PC-9 (cell line): ENCODE results near the gene TRDN. TPM values are rescaled to one million over a fixed set of nuclear protein-coding genes. Genes with fewer than 3 reads are reported as not detected.

Experiments used
- BruUV-seq: library from RNA; stranded (reverse); fragments of 400-500 nt; replicated peaks from 2 replicates; lab custom pipeline; 2021; lab: Mats Ljungman, UMichigan
- CTCF ChIA-PET: fragments of 300-600 bp; sonication (Branson Sonifier 250); formaldehyde crosslinking; loops from one replicate; lab custom pipeline; 2022; ENCODE audit warnings: antibody characterized with exemption; lab: Charles Lee
- POLR2A ChIA-PET: fragments of 300-600 bp; sonication (Branson Sonifier 250); formaldehyde crosslinking; loops from one replicate; lab custom pipeline; 2022; ENCODE audit warnings: antibody characterized with exemption; ENCODE audit not compliant: unreplicated experiment; lab: Charles Lee
- DNase-seq, 2 experiments: peaks; one replicate each; pipeline versions ENCODE4 v3.0.0 to v3.0.0-alpha.2; 2015 to 2022; ENCODE audit warnings: mixed read lengths in 1 of 2
- H2AFZ ChIP-seq: fragments of 200-600 bp; sonication (generic); 2 replicates; pipeline ENCODE4 v1.8.1; 2017; ENCODE audit warnings: antibody characterized with exemption
- H3F3A ChIP-seq: fragments of 200-600 bp; sonication (generic); 2 replicates; pipeline ENCODE4 v1.8.1; 2017; ENCODE audit warnings: antibody characterized with exemption, mild to moderate bottlenecking, low read depth; ENCODE audit not compliant: insufficient read depth
- H3K27ac ChIP-seq: fragments of 200-600 bp; sonication (generic); 2 replicates; pipeline ENCODE4 v1.6.1; 2016; ENCODE audit warnings: mixed run types
- H3K27me3 ChIP-seq: fragments of 200-600 bp; sonication (generic); 2 replicates; pipeline ENCODE4 v1.6.1; 2016; ENCODE audit warnings: low read depth, mixed run types; ENCODE audit not compliant: insufficient read depth
- H3K36me3 ChIP-seq: fragments of 200-600 bp; sonication (generic); 2 replicates; pipeline ENCODE4 v1.6.1; 2016; ENCODE audit warnings: low read depth, mixed run types
- H3K4me1 ChIP-seq: fragments of 200-600 bp; sonication (generic); replicated peaks from 2 replicates; pipeline ENCODE4 v1.6.1; 2016; ENCODE audit warnings: mixed run types; ENCODE audit not compliant: insufficient read depth
- H3K4me2 ChIP-seq: fragments of 200-600 bp; sonication (generic); 2 replicates; pipeline ENCODE4 v1.6.1; 2017; ENCODE audit warnings: mixed run types
- H3K4me3 ChIP-seq: fragments of 200-600 bp; sonication (generic); 2 replicates; pipeline ENCODE4 v1.6.1; 2016; ENCODE audit warnings: mixed run types
- H3K79me2 ChIP-seq: fragments of 200-600 bp; sonication (generic); 2 replicates; pipeline ENCODE4 v1.6.1; 2017; ENCODE audit warnings: low read depth, mixed run types
- H3K9me2 ChIP-seq: fragments of 200-600 bp; sonication (generic); 2 replicates; pipeline ENCODE4 v1.8.1; 2017; ENCODE audit warnings: mild to moderate bottlenecking; ENCODE audit not compliant: insufficient read depth
- H3K9me3 ChIP-seq: fragments of 200-600 bp; sonication (generic); 2 replicates; pipeline ENCODE4 v1.8.1; 2016; ENCODE audit warnings: low read depth; ENCODE audit not compliant: insufficient read depth
- H4K20me1 ChIP-seq: fragments of 200-600 bp; sonication (generic); 2 replicates; pipeline ENCODE4 v1.8.1; 2017; ENCODE audit not compliant: insufficient read depth
- EZH2 ChIP-seq: fragments of 200-600 bp; sonication (generic); IDR thresholded peaks from 2 replicates; pipeline ENCODE4 v1.8.0; 2017; ENCODE audit warnings: antibody characterized with exemption, low read depth
- intact Hi-C: fragments of 100-400 bp; cut with micrococcal nuclease; formaldehyde crosslinking; loops from one replicate; pipeline ENCODE4 v1.10.0; 2022; ENCODE audit not compliant: unreplicated experiment
- total RNA-seq: library from RNA; stranded (reverse); gene quantifications from 2 replicates; pipeline ENCODE4 v1.2.3, GENCODE V29; 2021
- TF ChIP-seq, protein P1 (sequence below): fragments of 200-600 bp; sonication (generic); conservative IDR thresholded peaks from 2 replicates; pipeline ENCODE4 v1.6.1; 2017; ENCODE audit warnings: mixed run types, antibody characterized with exemption, mild to moderate bottlenecking, moderate library complexity

Gene TRDN
- total RNA-seq, 1 experiment from 2014 or later: not detected

DNA sequence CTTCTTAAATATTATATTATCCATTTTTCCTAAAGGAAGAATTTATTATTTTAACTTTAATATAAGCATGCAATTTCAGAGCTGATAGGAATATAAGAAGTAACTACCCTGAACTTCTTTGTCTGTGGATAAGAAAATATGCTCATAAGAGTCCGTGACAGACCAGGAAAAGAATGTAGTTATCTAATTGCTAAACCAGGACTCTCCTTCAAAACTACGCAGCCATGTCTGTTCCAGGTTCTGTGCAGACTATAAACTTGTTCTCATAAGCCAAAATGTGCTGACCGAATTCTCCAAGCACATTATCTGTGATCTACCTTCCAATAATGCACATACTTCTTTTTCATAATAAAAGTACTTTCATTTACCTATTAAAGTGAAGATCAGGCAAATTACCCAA lies 116.5 kb downstream of the TRDN start:
- H3K9me2 ChIP-seq: peaks cover 4% of the 10 kb centered on the region; the same call in 1 of the 2 replicates
- no peak overlapping the region for H3K4me2 ChIP-seq
- no peaks in the 10 kb centered on the region; the same call in 1 of the 2 replicates for H3K4me1 ChIP-seq
- H3K27me3 ChIP-seq: no peaks in the 10 kb centered on the region
- H4K20me1 ChIP-seq: no peaks in the 10 kb centered on the region
- H3K79me2 ChIP-seq: no peaks in the 10 kb centered on the region
- DNase-seq: no peak
- CTCF ChIA-PET: no interaction called here
- no peaks in the 10 kb centered on the region for H3F3A ChIP-seq
- intact Hi-C loops: no loop called here
- no TSS peak for BruUV-seq
- no peak overlapping the region for H3K4me3 ChIP-seq
- POLR2A ChIA-PET: no interaction called here
- no peaks in the 10 kb centered on the region for H3K36me3 ChIP-seq
- no peaks in the 10 kb centered on the region; the same call in 1 of the 2 replicates for H3K9me3 ChIP-seq
- TF ChIP-seq, protein P1, sequence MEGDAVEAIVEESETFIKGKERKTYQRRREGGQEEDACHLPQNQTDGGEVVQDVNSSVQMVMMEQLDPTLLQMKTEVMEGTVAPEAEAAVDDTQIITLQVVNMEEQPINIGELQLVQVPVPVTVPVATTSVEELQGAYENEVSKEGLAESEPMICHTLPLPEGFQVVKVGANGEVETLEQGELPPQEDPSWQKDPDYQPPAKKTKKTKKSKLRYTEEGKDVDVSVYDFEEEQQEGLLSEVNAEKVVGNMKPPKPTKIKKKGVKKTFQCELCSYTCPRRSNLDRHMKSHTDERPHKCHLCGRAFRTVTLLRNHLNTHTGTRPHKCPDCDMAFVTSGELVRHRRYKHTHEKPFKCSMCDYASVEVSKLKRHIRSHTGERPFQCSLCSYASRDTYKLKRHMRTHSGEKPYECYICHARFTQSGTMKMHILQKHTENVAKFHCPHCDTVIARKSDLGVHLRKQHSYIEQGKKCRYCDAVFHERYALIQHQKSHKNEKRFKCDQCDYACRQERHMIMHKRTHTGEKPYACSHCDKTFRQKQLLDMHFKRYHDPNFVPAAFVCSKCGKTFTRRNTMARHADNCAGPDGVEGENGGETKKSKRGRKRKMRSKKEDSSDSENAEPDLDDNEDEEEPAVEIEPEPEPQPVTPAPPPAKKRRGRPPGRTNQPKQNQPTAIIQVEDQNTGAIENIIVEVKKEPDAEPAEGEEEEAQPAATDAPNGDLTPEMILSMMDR: no peak
- no peak for TF ChIP-seq EZH2
- peak overlapping the region; percentile 53; the same call in 1 of the 2 replicates for H2AFZ ChIP-seq
- H3K27ac ChIP-seq: no peak overlapping the region

GRCh38 chr6:123519189-123519505 lies 117.6 kb downstream of the TRDN start:
- Histone ChIP-seq H2AFZ (no peak overlapping the region), H3K4me3 (no peak overlapping the region), H3F3A (no peaks in the 10 kb centered on the region), H3K27me3 (no peaks in the 10 kb centered on the region), H3K79me2 (no peaks in the 10 kb centered on the region), H3K36me3 (no peaks in the 10 kb centered on the region), H3K4me2 (no peak overlapping the region), H3K4me1 (no peaks in the 10 kb centered on the region; the same call in 1 of the 2 replicates), H4K20me1 (no peaks in the 10 kb centered on the region), H3K9me3 (no peaks in the 10 kb centered on the region; the same call in 1 of the 2 replicates), H3K9me2 (peaks cover 4% of the 10 kb centered on the region; the same call in 1 of the 2 replicates), H3K27ac (no peak overlapping the region)
- TF ChIP-seq EZH2: no peak
- TF ChIP-seq, protein P1: no peak
- intact Hi-C loops: no loop called here
- no TSS peak for BruUV-seq
- POLR2A ChIA-PET: no interaction called here
- CTCF ChIA-PET: no interaction called here
- DNase-seq: peak in 1 of 2 experiments; percentile 6

- no peaks in the 10 kb centered on the region; the same call in 1 of the 2 replicates for H3K4me1 ChIP-seq
- peaks cover 4% of the 10 kb centered on the region; the same call in 1 of the 2 replicates for H3K9me2 ChIP-seq
- H3K4me2 ChIP-seq: no peak overlapping the region
- H3F3A ChIP-seq: no peaks in the 10 kb centered on the region
- CTCF ChIA-PET: no interaction called here
- intact Hi-C loops: no loop called here
- H2AFZ ChIP-seq: peak overlapping the region; percentile 26; the same call in 1 of the 2 replicates
- no peaks in the 10 kb centered on the region for H4K20me1 ChIP-seq
- no peak overlapping the region for H3K27ac ChIP-seq
- no peak for DNase-seq
- H3K27me3 ChIP-seq: no peaks in the 10 kb centered on the region
- TF ChIP-seq EZH2: no peak
- TF ChIP-seq, protein P1: no peak
- no peaks in the 10 kb centered on the region for H3K79me2 ChIP-seq
- H3K36me3 ChIP-seq: no peaks in the 10 kb centered on the region
- POLR2A ChIA-PET: no interaction called here
- no peak overlapping the region for H3K4me3 ChIP-seq
- no TSS peak for BruUV-seq
- H3K9me3 ChIP-seq: no peaks in the 10 kb centered on the region; the same call in 1 of the 2 replicates
Observed at GRCh38 chr6:123518441-123519188, 118.1 kb downstream of the TRDN start.
